ENCODE measurements around the gene METTL14.

METTL14 gene

DNA sequence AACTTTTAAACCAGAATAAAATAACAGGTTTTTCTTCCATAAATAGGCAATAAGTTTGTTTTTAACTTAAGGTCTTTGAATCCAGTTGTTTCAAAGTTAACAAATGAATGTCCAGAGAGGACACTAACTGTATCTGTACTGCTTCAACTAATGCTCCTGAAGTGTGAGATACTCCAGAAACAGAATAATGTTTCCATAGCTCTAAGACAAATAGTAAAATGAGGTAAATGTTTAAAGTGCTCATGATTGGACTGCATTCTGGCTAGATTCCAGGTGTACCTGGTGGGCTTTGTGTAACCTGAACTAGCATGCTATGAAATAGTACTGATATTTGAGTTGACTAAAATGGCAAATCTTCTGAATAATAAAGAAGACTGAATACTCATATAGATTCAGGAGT is 51.7 kb downstream of the METTL14 start:
- DNase-seq: no peak

DNA sequence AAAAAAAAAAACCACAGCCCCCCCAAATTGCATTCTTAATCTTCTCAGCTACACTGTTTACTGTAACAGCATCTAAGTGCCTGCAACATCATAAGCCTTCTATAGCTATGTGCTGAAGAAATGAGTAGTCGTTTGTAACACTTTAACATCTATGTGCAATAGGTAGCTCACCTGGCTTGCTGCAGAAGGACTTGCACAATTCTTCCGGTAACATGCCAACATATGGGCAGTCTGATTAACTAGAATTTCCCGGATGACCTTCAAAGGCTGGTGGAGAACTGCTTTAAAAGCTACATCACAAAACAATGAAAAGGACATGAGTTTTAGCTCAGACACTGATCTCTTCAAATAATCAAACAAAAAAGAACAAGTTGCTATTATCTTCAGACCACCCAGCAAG is 52.9 kb downstream of the METTL14 start:
- DNase-seq: no peak

DNA sequence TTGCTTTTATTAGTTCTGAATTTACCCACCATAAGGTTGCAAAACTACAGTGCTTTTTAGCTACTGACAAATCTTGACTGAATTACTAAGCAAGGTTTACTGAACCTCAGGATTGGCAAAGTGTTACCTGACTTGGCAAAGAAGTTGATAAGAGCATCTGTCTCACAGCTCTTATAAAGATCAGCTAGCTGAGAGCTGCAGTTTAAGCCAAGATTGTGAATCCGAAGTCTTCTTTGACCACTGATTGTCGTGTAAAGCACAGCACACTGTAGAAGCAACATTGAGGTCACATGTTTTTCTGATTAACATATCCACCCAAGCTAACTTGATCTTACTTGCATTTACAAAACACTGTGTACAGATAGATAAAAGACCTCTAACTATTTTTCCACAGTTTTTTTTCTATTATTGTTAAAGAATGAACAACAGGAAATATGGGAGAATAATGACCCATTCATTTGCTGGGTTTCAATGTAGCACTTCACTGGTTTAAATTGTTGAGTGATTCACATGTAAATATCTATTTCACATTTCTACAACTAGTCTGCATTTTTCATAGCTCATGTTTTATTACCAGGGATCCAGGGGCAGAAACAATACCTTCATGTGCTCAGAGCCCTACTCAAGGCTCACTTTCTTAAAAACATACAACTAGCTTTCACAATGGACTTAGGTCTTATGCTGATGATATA is 54.0 kb downstream of the METTL14 start:
- DNase-seq: no peak

DNA sequence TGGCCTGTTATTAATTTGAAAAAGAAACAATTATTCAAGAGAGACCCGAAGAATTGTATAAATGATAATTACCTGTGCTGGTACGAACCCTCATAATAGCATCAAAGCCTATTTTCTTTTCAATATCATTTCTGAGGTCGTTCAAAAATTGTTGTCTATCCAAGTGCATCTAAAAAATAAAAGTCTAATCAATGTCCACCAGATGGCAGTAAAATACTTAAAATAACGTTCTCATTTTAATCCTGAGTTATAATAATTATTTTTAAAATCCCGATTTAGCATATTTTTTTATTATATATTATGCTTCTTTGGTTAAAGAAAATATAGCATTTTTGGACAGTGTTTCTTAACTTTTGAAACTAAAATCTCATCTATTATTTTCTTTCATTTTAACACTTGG is 55.7 kb downstream of the METTL14 start:
- DNase-seq: no peak

DNA sequence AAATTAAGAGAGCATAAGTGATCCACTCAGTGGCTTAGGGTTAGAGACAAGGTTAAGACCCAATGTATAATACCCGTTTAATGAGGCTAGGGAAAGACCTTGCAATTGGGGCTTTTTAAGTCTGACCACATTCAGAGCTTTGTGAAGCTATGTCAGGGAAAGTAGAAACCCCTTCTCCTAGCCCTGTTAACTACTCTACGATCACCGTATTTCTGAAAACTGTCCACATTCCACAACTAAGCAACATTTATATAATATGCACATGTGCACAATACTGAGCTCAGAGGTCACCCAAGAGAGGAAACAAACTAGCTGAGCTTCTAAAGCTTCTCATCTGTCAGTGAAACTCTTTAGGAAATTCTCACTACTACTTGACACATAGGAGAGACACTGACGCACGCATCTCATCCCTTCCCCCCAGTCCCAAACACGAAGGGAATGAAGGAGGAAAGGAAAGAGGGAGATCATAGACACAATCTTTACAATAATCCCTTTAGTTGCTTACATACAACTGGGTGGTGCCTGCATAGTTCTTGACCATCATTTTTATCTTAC is 56.2 kb downstream of the METTL14 start:
- no peak for DNase-seq

DNA sequence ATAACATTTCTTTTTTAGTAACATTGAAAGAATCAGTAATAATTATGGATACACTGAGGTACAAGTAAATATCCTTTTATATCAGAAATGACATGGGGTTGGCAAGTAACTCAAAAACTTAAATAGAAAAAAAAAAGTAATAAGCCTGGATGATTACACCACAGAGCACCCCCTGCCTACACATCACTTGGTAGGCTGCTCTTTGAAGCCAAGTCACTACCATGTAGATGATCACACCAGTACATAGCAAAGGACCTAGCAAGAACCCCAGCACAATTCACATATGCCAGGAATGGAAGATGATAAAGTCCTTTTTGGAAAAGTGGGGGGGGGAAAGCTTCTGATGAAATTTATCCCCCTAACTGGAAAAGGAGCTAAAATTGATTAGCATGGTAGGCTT is 56.9 kb downstream of the METTL14 start:
- DNase-seq: no peak

DNA sequence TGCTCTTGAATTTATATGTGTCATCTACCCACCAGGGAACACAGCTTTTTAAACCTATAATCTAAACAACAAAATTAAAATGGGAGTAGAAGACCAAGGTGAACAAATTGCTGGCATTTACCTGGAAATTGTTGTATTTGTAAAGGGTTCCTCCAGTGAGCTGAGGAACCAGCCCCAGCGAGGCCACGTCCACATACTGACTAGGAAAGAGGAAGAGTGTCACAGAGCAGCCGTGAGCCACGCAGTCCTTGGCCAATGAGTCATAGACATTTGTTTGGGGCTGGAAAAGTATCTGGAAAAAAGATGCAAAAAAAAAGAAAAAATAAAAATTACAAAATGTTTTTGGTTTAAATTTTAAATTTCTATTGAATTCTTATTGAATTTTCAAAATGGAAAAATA is 58.7 kb downstream of the METTL14 start:
- DNase-seq: no peak

DNA sequence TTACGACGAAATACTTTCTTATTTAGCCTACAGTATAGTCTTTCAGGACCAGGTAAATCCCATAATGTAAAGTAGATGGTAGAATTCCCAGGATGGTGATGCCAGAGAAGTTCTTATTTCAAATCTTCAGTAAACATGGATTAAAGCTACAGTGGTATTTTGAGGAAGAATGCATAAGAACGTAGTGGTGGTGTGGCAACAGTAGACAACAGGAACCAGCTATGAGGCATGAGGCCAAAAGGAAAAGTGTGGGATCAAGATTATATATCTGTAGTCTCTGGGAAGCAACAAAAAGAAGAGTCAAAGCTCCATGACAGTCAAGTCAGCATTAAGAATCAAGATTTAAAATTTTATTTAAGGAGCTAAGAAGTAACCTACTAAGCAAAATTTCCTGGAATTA is 60.2 kb downstream of the METTL14 start:
- DNase-seq: no peak

DNA sequence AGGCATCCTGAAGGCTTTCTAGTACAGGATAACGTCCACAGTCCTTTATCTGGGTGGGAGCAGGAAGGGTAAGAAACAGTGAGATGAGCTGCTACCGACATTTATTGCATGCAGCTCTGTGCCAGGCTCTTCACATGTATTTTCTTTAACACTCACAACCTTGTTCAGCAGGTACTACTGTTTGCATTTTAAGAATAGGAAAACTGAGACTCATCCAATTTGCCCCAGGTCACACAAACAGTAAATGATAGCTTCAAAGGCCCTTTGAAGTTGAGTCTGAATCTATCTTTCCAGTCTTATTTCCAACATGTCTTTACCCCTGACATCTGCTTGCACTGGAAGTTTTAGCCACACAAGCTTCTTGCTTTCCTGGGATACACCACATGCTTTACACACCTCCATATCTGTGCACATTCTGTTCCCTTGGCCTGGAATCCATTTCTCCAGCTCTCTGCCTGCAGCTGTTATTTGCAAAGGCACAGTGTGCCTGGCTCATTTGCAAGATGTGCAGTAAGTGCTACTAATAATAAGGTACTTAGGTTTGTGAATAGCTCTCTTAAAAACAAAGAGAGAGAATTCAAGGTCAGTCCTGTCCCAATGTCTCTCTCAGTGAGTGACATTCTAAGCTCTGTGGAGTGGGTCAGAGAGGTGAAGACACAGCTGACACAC is 61.2 kb downstream of the METTL14 start:
- no peak for DNase-seq

DNA sequence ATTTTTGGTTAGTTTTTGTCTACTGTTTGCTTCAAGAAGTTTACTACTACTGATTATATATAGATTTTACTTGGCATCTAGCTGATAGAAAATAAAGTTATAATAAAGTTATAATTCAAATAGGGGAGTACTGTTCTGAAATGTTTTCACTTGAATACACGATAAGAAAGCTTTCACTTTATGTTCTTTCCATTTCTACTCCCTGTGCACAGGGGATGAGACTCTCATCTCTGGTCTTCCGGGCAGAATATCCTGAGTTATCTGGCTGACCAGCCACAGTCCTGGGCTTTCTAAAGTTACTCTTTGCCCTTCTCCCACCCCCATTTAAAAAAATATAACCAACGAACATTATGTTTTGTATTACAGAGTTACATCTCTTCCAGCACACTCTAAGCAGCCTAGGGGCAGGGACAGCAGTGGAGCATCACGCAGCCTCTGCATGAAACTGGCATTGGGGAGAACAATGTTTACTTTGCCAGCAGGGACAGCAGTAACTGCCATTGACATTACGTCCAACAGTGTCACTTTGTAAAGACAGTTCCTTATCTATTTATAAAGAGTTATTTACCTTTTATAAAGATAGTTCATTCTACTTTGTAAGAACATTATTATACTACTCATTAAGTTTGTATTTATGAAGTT is 64.3 kb downstream of the METTL14 start:
- DNase-seq: no peak

DNA sequence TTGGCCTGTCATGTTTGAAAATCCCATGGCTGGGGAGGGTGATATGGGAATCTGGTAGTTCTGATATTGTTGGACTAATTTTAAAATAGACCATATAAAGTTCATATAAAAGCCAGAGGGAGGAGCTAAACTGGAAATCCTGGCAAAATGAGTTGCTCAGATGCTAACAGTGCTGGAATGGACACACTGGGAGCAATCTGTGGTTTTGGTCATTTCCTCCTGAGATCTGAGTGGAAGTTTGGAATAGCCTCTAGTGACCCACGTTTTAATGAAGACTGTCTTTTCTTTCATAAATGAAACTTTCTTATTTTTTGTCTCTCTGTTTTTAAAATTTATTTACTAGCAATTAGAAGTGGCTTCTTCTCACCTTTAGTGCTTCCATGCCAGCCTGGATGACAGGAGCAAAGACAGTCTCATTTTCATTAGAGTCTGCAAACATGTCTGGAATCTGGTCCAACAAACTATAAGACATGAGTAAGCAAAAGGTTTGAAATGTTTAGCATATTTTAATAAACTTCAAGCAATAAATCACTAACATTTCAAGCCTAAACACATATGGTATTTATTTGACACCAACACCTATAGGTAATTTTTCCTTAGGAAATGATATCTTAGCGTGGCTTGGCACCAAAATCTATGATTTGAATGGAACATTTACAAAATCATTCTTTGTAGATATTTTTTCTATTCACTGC is 66.6 kb downstream of the METTL14 start:
- no peak for DNase-seq

DNA sequence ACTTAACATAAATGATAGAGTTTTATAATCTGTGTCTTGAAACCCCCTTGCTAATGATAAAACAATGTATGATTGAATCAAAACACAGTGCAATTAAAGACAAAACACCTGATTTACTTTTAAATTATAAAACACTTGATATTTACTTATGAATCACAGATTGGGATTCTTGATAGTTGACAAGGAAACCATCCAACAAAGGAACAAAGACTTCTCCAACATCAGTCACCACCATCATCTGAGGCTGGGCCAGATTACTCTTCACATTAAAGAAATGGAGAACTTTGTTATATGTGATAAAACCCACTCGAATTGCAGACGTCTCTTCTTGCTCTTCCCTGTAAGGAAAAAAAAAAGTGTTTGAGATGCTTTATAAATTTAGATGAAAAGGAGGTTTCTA is 67.4 kb downstream of the METTL14 start:
- DNase-seq: no peak

DNA sequence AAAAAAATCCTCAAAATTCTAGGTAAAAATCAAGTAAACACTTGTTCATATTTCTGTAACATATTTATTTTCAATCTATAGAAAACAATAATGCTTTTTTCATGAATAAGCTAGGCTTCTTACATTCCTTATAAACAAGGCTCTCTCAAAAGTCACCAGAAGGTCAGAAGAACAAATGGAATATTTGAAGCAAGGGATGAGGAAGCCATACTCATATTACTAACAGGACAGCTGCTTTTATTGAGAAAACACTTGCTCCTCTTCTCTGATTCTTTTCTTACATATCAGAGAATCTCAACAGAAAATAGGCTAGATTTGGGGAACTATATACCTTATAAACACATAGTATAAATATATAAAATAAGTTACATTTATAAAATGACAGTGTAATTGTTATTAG is 67.9 kb downstream of the METTL14 start:
- DNase-seq: no peak

DNA sequence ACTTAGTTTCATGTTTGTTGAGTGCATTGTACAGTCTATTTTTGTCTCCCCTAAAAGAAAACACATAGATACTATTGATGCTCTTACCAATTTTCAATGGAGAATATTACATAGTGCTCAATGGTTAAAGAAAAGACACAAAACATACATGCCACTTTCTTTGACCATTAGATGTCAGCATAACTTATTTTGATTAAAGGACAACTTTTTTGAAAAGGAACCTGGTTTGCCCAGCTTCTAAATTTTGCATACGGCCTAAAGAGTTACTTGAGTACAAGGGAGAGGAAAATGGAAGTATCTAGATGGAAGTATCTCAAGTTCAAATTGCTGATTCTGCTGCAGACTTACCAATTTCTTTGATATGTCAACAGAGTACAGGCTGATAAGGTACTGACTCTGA is 68.5 kb downstream of the METTL14 start:
- no peak for DNase-seq

DNA sequence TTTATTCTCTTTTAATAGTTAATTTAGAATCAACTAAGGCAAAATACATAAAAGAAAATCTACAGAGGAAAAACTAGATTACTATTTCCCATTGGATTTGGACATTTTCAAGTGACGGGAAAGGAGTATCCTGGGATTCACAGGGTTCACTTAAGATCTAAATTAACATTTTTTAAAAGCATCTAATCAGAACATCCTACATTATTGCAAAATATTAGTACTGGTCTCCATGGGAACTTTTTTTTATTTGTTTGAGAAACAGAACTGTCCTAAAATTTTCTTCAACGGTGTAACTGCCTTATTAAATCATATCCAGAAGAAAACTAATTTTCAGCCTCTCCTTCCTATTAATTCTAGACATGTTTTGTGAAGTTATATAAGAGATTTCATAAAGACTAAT is 69.7 kb downstream of the METTL14 start:
- no peak for DNase-seq

DNA sequence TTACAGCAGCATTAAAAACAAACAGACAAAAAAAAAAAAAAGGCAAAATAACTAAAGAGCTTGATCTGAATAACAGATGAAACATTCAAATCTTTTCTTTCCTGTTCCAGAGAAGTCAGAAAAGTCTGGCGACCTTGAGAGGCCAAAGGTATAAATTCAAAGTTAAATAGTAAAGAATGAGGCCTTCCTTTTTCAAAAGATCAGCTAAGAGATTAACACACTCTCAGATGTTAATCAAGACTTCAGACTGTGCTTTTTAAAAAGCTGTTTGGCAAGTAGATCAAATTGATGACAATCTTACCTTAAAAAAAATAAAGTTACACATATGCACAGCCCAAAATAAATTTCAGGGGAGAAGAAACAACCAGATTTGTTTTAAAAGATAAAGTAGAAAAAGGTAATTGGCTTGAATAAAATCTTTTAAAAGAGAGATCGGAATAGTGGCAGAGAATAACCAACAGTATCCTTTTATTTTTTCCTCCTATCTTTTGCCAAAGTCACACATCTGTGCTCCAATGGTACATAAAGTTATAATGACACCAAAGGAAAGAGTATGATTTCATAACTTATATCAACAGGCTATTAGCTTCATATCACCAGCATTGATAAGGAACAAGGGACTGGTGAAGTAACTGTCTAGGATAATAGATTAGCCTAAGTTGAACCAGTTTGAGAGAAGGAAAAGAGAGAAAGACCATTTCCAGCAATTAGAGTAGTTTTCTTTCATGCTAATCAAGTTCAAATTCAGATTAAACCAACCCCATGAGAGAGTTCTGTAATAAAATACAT is 70.4 kb downstream of the METTL14 start:
- no peak for DNase-seq

DNA sequence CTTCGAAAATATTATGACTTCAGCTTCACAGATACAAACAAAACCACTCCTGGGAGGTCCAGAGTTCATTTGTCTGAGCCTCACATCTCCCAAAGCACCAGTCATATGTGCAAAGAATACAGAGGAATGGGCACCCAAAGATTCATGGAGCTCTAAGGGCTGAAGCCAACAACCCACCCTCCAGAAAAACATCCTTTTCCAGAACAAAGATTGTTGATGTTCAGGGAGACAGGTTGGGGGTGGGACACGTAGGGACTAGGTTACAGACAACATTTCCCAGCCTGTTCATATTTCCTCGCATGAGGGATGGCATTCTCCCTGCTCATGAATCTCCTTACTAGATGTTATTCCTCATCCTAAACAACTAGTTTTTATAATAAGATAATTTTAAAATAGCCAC is 71.2 kb downstream of the METTL14 start:
- DNase-seq: no peak

DNA sequence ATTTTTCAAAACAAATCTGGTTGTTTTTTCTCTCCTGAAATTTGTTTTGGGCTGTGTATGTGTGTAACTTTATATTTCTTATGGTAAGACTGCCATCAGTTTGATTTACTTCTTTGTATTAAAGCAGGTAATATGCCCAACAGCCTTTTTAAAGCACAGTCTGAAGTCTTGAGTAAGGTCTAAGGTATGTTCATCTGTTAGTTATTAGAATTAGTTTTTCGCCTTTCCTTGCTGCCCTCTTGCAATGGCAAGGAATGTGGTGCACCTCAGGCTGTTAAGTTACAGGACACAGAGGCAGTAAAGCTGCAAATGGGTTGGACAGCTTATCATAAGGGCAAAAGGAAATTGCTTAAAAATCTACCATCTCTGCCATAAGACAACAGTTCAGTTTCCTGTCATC is 71.8 kb downstream of the METTL14 start:
- DNase-seq: no peak

DNA sequence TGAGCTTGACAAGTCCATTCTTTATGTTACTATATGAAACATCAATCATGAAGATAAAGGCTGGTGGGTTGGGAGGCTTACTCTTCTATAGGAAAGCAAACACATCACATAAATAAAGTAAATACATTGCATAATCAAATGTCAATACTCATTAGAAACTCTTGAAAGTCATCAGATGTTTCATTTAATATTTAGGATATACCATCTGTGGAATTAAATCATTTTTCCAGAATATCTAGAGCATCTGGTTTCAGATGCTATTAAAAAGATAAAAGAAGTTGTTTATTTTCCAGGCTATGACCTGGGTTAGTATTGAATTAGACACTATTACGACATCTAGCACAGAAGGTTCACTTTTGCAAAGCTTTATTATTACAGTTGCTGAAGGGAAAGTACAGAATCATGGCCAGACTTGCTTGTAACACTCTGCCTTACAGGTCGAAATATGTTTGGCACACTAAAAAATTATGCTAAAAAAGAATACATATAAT is 72.6 kb downstream of the METTL14 start:
- DNase-seq: no peak

DNA sequence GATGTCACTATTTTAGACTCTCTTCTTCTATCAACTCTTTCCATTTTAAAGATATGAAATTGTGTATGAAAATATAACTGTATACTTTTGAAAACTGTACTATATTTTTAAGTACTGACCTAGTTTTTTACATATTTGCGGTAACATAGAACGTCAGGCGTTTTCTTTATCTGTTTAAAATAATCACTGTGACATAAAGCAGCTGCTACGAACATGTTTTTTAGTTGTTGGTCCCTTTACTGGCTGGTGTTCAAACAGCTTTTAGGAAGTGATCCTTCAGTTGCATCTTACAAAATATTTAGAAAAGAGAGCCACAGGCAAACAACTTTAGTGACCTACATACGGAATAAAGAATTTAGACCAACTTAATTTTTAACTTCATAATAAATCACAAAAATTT is 73.1 kb downstream of the METTL14 start:
- DNase-seq: no peak

DNA sequence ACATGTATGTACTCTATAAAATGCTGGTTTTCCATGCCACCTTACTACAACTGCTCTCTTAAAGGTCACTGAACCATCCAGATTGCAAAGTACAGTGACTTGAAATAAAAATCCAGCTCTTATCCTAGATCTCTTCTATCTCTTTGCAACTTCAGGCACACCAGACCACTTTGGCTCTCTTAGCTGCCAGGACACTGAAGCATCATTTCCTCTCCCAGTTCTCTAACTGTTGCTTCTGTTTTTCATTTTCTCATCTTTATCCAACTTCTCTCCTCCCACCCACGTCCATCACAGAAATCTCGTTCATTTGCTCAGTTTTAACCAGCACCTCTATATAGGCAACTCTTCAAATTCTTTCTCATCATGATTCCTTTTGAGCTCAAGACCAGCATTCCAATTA is 74.3 kb downstream of the METTL14 start:
- no peak for DNase-seq

DNA sequence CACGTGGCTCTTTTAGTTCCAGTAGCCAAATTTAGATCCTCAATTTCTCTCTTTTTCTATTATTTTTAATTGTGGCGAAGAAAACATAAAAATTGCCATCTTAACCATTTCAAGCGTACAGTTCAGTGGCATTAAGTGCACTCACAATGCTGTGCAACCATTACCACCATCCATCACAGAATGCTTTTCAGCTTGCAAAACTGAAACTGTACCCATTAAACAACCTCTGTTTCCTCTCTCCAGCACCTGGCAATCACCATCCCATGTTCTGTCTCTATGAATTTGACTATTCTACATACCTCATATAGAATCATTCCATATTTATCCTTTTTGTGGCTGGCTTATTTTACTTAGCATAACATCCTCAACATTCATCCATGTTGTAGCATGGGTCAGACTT is 74.9 kb downstream of the METTL14 start:
- no peak for DNase-seq

DNA sequence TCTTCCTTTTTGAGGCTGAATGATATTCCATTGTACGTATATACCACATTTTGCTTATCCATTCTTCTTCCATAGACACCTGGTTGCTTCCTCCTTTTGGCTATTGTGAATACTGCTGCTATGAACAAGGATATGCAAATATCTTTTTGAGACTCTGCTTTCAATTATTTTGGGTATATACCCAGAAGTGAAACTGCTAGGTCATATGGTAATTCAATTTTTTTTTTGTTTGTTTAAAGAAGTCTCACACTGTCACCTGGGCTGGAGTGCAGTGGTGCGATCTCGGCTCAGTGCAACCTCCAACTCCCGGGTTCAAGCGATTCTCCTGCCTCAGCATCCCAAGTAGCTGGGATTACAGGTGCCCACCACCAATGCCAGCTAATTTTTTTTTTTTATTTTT is 75.3 kb downstream of the METTL14 start:
- no peak for DNase-seq

All from activated gamma-delta T cell treated with Interleukin-2 at 50 U/mL for 16 hours (primary cell).